GM23338 (cell line): ENCODE results near the gene VWA2. TPM values are rescaled to one million over a fixed set of nuclear protein-coding genes. Genes with fewer than 3 reads are reported as not detected.

Source experiments
- ATAC-seq: fragments of 200-7000 bp; cut with Tn5 transposase; 3 replicates; pipeline ENCODE4 v1.9.1; 2020
- DNase-seq: peaks from one replicate; pipeline ENCODE4 v3.0.0-alpha.2; 2015; ENCODE audit warnings: low spot score
- H2AFZ ChIP-seq: fragments of 200-600 bp; sonication (generic); 2 replicates; pipeline ENCODE4 v1.8.0; 2016; ENCODE audit warnings: antibody characterized with exemption, mild to moderate bottlenecking, moderate library complexity
- H3F3A ChIP-seq: fragments of 200-600 bp; sonication (generic); replicated peaks from 2 replicates; pipeline ENCODE4 v1.8.0; 2017; ENCODE audit warnings: antibody characterized with exemption, mixed run types, low read depth
- H3K27ac ChIP-seq: fragments of 200-600 bp; sonication (generic); 2 replicates; pipeline ENCODE4 v1.6.1; 2016; ENCODE audit warnings: low read depth
- H3K27me3 ChIP-seq: fragments of 200-600 bp; sonication (generic); 2 replicates; pipeline ENCODE4 v1.8.0; 2016; ENCODE audit warnings: mild to moderate bottlenecking, mixed run types, moderate library complexity; ENCODE audit not compliant: insufficient read depth
- H3K36me3 ChIP-seq: fragments of 200-600 bp; sonication (generic); 2 replicates; pipeline ENCODE4 v1.8.0; 2016; ENCODE audit warnings: mild to moderate bottlenecking; ENCODE audit not compliant: insufficient read depth
- H3K4me1 ChIP-seq: fragments of 200-600 bp; sonication (generic); 2 replicates; pipeline ENCODE4 v1.8.0; 2016; ENCODE audit warnings: mild to moderate bottlenecking, moderate library complexity; ENCODE audit not compliant: insufficient read depth
- H3K4me2 ChIP-seq: fragments of 200-600 bp; sonication (generic); 2 replicates; pipeline ENCODE4 v1.7.1; 2017; ENCODE audit warnings: mixed run types
- H3K4me3 ChIP-seq: fragments of 200-600 bp; sonication (generic); 2 replicates; pipeline ENCODE4 v1.6.1; 2016; ENCODE audit warnings: mixed run types
- H3K79me2 ChIP-seq: fragments of 200-600 bp; sonication (generic); replicated peaks from 2 replicates; pipeline ENCODE4 v1.8.0; 2017; ENCODE audit warnings: mild to moderate bottlenecking; ENCODE audit not compliant: insufficient read depth
- H3K9me2 ChIP-seq: fragments of 200-600 bp; sonication (generic); 2 replicates; pipeline ENCODE4 v1.8.0; 2017; ENCODE audit not compliant: insufficient read depth
- H4K20me1 ChIP-seq: fragments of 200-600 bp; sonication (generic); replicated peaks from 2 replicates; pipeline ENCODE4 v1.8.0; 2017; ENCODE audit warnings: mild to moderate bottlenecking; ENCODE audit not compliant: insufficient read depth
- H3K27ac Mint-ChIP-seq: 2 replicates; pipeline ENCODE4 v1.8.0; 2020; ENCODE audit warnings: inconsistent platforms, mild to moderate bottlenecking, moderate library complexity, mixed read lengths
- H3K27me3 Mint-ChIP-seq: 3 replicates; pipeline ENCODE4 v1.8.0; 2022; ENCODE audit warnings: low read depth, mild to moderate bottlenecking, moderate library complexity, mixed read lengths, inconsistent platforms; ENCODE audit not compliant: insufficient read depth, poor library complexity
- H3K36me3 Mint-ChIP-seq: 3 replicates; pipeline ENCODE4 v1.8.0; 2021; ENCODE audit warnings: low read depth, mild to moderate bottlenecking, inconsistent platforms, moderate library complexity, mixed read lengths
- H3K4me1 Mint-ChIP-seq: 3 replicates; pipeline ENCODE4 v1.8.0; 2020; ENCODE audit warnings: mild to moderate bottlenecking, inconsistent platforms, mixed read lengths
- H3K4me3 Mint-ChIP-seq: 3 replicates; pipeline ENCODE4 v1.8.0; 2021; ENCODE audit warnings: moderate library complexity, mild to moderate bottlenecking, inconsistent platforms, mixed read lengths
- H3K9me3 Mint-ChIP-seq: 3 replicates; pipeline ENCODE4 v1.8.0; 2020; ENCODE audit warnings: moderate library complexity, mild to moderate bottlenecking, inconsistent platforms, mixed read lengths
- CREB1 ChIP-seq: fragments of 250-450 bp; sonication (Bioruptor Pico); IDR thresholded peaks from 2 replicates; pipeline ENCODE4 v1.5.0; 2020; ENCODE audit warnings: low read depth, mild to moderate bottlenecking, moderate library complexity
- CTCF ChIP-seq, 2 experiments: fragments of 200-600 bp in 1 of 2; sonication (generic) in 1 of 2; conservative IDR thresholded peaks; 2 replicates each; pipeline versions ENCODE4 v1.5.1 to v1.6.1; 2016 to 2017; ENCODE audit warnings: antibody characterized with exemption in 2 of 2, low read depth in 2 of 2, mild to moderate bottlenecking in 2 of 2, moderate library complexity in 1 of 2
- ETS1 ChIP-seq: IDR thresholded peaks from 2 replicates; pipeline ENCODE4 v1.6.1; 2016; ENCODE audit warnings: antibody characterized with exemption
- EZH2 ChIP-seq: fragments of 200-600 bp; sonication (generic); IDR thresholded peaks from one replicate; pipeline ENCODE4 v1.8.0; 2017; ENCODE audit warnings: antibody characterized with exemption, mild to moderate bottlenecking, low read depth; ENCODE audit not compliant: unreplicated experiment
- EZH2phosphoT487 ChIP-seq: fragments of 200-600 bp; sonication (generic); IDR thresholded peaks from one replicate; pipeline ENCODE4 v1.8.1; 2018; ENCODE audit warnings: antibody characterized with exemption; ENCODE audit not compliant: unreplicated experiment
- JUNB ChIP-seq: IDR thresholded peaks from one replicate; pipeline ENCODE4 v1.6.1; 2016; ENCODE audit warnings: antibody characterized with exemption; ENCODE audit not compliant: unreplicated experiment
- NANOG ChIP-seq: IDR thresholded peaks from 2 replicates; pipeline ENCODE4 v1.6.1; 2016; ENCODE audit warnings: antibody characterized with exemption, borderline replicate concordance
- POLR2AphosphoS5 ChIP-seq: IDR thresholded peaks from 2 replicates; pipeline ENCODE4 v1.6.1; 2016; ENCODE audit warnings: antibody characterized with exemption, low read depth
- REST ChIP-seq: IDR thresholded peaks from one replicate; pipeline ENCODE4 v1.6.1; 2018; ENCODE audit warnings: antibody characterized with exemption; ENCODE audit not compliant: unreplicated experiment
- STAT1 ChIP-seq: IDR thresholded peaks from one replicate; pipeline ENCODE4 v1.6.1; 2016; ENCODE audit warnings: antibody characterized with exemption; ENCODE audit not compliant: unreplicated experiment
- ZNF114 ChIP-seq: fragments of 250-450 bp; sonication (Bioruptor Pico); IDR thresholded peaks from 2 replicates; pipeline ENCODE4 v1.5.0; 2020; ENCODE audit warnings: mild to moderate bottlenecking, moderate library complexity
- ZNF331 ChIP-seq: fragments of 250-450 bp; sonication (Bioruptor Pico); IDR thresholded peaks from 2 replicates; pipeline ENCODE4 v1.5.0; 2020; ENCODE audit warnings: low read depth, mild to moderate bottlenecking, moderate library complexity
- ZNF462 ChIP-seq: fragments of 250-450 bp; sonication (Bioruptor Pico); IDR thresholded peaks from 2 replicates; pipeline ENCODE4 v1.5.0; 2020; ENCODE audit warnings: mild to moderate bottlenecking, moderate library complexity
- polyA plus RNA-seq: library from polyadenylated mRNA; unstranded; fragments of >200 nt; fragmentation: Nextera tagmentation; extraction: Ambion mirVana; gene quantifications from 2 replicates; pipeline ENCODE4 v1.2.1, GENCODE V29; 2016
- total RNA-seq: library from RNA; depleted of rRNA; stranded (reverse); fragments of >200 nt; shearing (Covaris generic); gene quantifications from 2 replicates; pipeline ENCODE4 v1.2.3, GENCODE V29; 2014

VWA2 gene
- total and polyA plus RNA-seq, 2 experiments from 2014 or later = 0.48 to 3.7 TPM

- Histone ChIP-seq H4K20me1 (no peaks in the 10 kb centered on the region), H3K4me2 (no peak overlapping the region), H3K4me3 (no peak overlapping the region), H3K27ac (no peak overlapping the region), H3K36me3 (no peaks in the 10 kb centered on the region), H3K9me2 (no peaks in the 10 kb centered on the region), H3K4me1 (no peaks in the 10 kb centered on the region), H3K79me2 (no peaks in the 10 kb centered on the region), H3K27me3 (no peaks in the 10 kb centered on the region), H3F3A (no peaks in the 10 kb centered on the region), H2AFZ (no peak overlapping the region)
- H3K4me1 Mint-ChIP-seq = peaks cover 7% of the 10 kb centered on the region
- TF ChIP-seq EZH2 (no peak), POLR2AphosphoS5 (no peak), EZH2phosphoT487 (no peak), ETS1 (no peak), REST (no peak), CTCF (conservative IDR thresholded peaks at IDR 0.05; ENCODE audit: low read depth in 2 of 2) (no peak), NANOG (no peak), ZNF114 (CRISPR knock-in tag) (no peak), ZNF462 (no peak), JUNB (no peak), ZNF331 (CRISPR knock-in tag) (no peak), CREB1 (no peak), STAT1 (no peak)
- H3K36me3 Mint-ChIP-seq = no peaks in the 10 kb centered on the region
- ATAC-seq = no peak
- H3K4me3 Mint-ChIP-seq = no peak overlapping the region
- no peak overlapping the region for H3K27ac Mint-ChIP-seq
- DNase-seq = no peak
- H3K9me3 Mint-ChIP-seq = no peaks in the 10 kb centered on the region; the same call in 1 of the 3 replicates
- H3K27me3 Mint-ChIP-seq = peaks cover 10% of the 10 kb centered on the region
These were observed 7.7 kb downstream of the VWA2 start for GRCh38 chr10:114246679-114247305.
